OCI-LY7 (cell line): ENCODE results near the gene CR2.

Experiments used
- EZH2phosphoT487 ChIP-seq: fragments of 200-600 bp; sonication (generic); IDR thresholded peaks from 2 replicates; pipeline ENCODE4 v1.6.1; 2018; ENCODE audit warnings: low read depth, borderline replicate concordance, mild to moderate bottlenecking, mixed run types, antibody characterized with exemption, low read length, moderate library complexity, mixed read lengths
- TF ChIP-seq, protein P1 (sequence below): fragments of 200-600 bp; sonication (generic); conservative IDR thresholded peaks from 2 replicates; pipeline ENCODE4 v1.5.1; 2014; ENCODE audit warnings: mild to moderate bottlenecking, antibody characterized with exemption, low read length, moderate library complexity, mixed read lengths

- TF ChIP-seq, protein P1, sequence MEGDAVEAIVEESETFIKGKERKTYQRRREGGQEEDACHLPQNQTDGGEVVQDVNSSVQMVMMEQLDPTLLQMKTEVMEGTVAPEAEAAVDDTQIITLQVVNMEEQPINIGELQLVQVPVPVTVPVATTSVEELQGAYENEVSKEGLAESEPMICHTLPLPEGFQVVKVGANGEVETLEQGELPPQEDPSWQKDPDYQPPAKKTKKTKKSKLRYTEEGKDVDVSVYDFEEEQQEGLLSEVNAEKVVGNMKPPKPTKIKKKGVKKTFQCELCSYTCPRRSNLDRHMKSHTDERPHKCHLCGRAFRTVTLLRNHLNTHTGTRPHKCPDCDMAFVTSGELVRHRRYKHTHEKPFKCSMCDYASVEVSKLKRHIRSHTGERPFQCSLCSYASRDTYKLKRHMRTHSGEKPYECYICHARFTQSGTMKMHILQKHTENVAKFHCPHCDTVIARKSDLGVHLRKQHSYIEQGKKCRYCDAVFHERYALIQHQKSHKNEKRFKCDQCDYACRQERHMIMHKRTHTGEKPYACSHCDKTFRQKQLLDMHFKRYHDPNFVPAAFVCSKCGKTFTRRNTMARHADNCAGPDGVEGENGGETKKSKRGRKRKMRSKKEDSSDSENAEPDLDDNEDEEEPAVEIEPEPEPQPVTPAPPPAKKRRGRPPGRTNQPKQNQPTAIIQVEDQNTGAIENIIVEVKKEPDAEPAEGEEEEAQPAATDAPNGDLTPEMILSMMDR = no peak
- no peak for TF ChIP-seq EZH2phosphoT487
These were observed 48.3 kb upstream of the CR2 start for GRCh38 chr1:207405814-207406213.
